GM12878 (cell line): ENCODE data around the gene C9. TPM values are rescaled to one million over a fixed set of nuclear protein-coding genes. Genes with fewer than 3 reads are reported as not detected.

Source experiments
- ATAC-seq: fragments of 200-7000 bp; cut with Tn5 transposase; 3 replicates; pipeline ENCODE4 v1.9.1; 2020; ENCODE audit warnings: mild to moderate bottlenecking, moderate library complexity
- BruUV-seq: library from RNA; stranded (reverse); fragments of 400-500 nt; replicated peaks from 2 replicates; lab custom pipeline; 2021; lab: Mats Ljungman, UMichigan
- CTCF ChIA-PET: fragments of 300-600 bp; sonication (Branson Sonifier 250); formaldehyde crosslinking; extraction: SDS; loops from one replicate; lab custom pipeline; 2021; ENCODE audit warnings: inconsistent platforms; lab: Yijun Ruan, JAX
- POLR2A ChIA-PET: fragments of 350-600 bp; formaldehyde crosslinking; extraction: SDS; loops from one replicate; lab custom pipeline; 2021; ENCODE audit warnings: inconsistent platforms; lab: Charles Lee
- RAD21 ChIA-PET: fragments of 300-600 bp; sonication (Branson Sonifier 250); formaldehyde crosslinking; loops from one replicate; lab custom pipeline; 2023; ENCODE audit warnings: antibody characterized with exemption; ENCODE audit not compliant: unreplicated experiment; lab: Charles Lee
- SMC1A ChIA-PET: fragments of 300-600 bp; sonication (Branson Sonifier 250); formaldehyde crosslinking; loops from one replicate; lab custom pipeline; 2023; ENCODE audit not compliant: unreplicated experiment, uncharacterized antibody; lab: Charles Lee
- DNase-seq: peaks from one replicate; pipeline ENCODE4 v3.0.0-alpha.2; 2011; ENCODE audit warnings: low read depth, low spot score
- FAIRE-seq: peaks from 3 replicates; lab custom pipeline; 2011; peaks lifted over from hg19 to GRCh38; lab: Jason Lieb, UNC
- H2AFZ ChIP-seq: 2 replicates; pipeline ENCODE4 v1.6.0; 2011; ENCODE audit warnings: low read depth, low read length, control low read depth; ENCODE audit not compliant: control insufficient read depth
- H3K27ac ChIP-seq: 2 replicates; pipeline ENCODE4 v1.5.1; 2011; ENCODE audit warnings: control low read depth; ENCODE audit not compliant: control insufficient read depth, insufficient read depth
- H3K27me3 ChIP-seq, 2 experiments: replicated peaks in 1 of 2; 2 replicates each; pipeline versions ENCODE4 v1.6.0 to v1.6.1; 2011; ENCODE audit warnings: low read length in 1 of 2; ENCODE audit not compliant: control insufficient read depth in 2 of 2, insufficient read depth in 2 of 2
- H3K36me3 ChIP-seq, 2 experiments: 2 replicates each; pipeline ENCODE4 v1.5.1; 2011; ENCODE audit warnings: low read length in 1 of 2; ENCODE audit not compliant: control insufficient read depth in 2 of 2, insufficient read depth in 2 of 2
- H3K4me1 ChIP-seq: 2 replicates; pipeline ENCODE4 v1.6.1; 2011; ENCODE audit warnings: mild to moderate bottlenecking, low read length, moderate library complexity, mixed read lengths; ENCODE audit not compliant: control insufficient read depth, insufficient read depth
- H3K4me2 ChIP-seq: 2 replicates; pipeline ENCODE4 v1.6.0; 2011; ENCODE audit warnings: control low read depth; ENCODE audit not compliant: control insufficient read depth, insufficient read depth
- H3K4me3 ChIP-seq: fragments of 200-600 bp; sonication (generic); 2 replicates; pipeline ENCODE4 v1.5.1; 2016
- H3K79me2 ChIP-seq: 2 replicates; pipeline ENCODE4 v1.6.0; 2011; ENCODE audit warnings: low read length; ENCODE audit not compliant: control insufficient read depth, insufficient read depth
- H3K9ac ChIP-seq: 2 replicates; pipeline ENCODE4 v1.8.0; 2011; ENCODE audit warnings: low read length, control low read depth, mixed read lengths; ENCODE audit not compliant: control insufficient read depth, insufficient read depth
- H3K9me3 ChIP-seq: replicated peaks from 3 replicates; pipeline ENCODE4 v1.5.1; 2011; ENCODE audit warnings: mild to moderate bottlenecking, low read length; ENCODE audit not compliant: control insufficient read depth, insufficient read depth
- H4K20me1 ChIP-seq: 2 replicates; pipeline ENCODE4 v1.6.0; 2011; ENCODE audit not compliant: control insufficient read depth, insufficient read depth
- BCL11A ChIP-seq: IDR thresholded peaks from 2 replicates; pipeline ENCODE4 v1.6.1; 2011; ENCODE audit warnings: low read depth, low read length
- EED ChIP-seq: sonication (generic); IDR thresholded peaks from 2 replicates; pipeline ENCODE4 v1.6.1; 2016; ENCODE audit warnings: antibody characterized with exemption, low read depth
- NFYA ChIP-seq: IDR thresholded peaks from 2 replicates; pipeline ENCODE4 v1.6.1; 2011; ENCODE audit warnings: low read depth, mild to moderate bottlenecking, low read length, improper control_type of control experiment, borderline replicate concordance
- NFYB ChIP-seq: IDR thresholded peaks from 2 replicates; pipeline ENCODE4 v1.6.1; 2011; ENCODE audit warnings: low read depth, mild to moderate bottlenecking, low read length, improper control_type of control experiment, moderate library complexity; ENCODE audit not compliant: insufficient read depth
- NKRF ChIP-seq: fragments of 450-650 bp; conservative IDR thresholded peaks from 2 replicates; pipeline ENCODE4 v1.6.1; 2017; ENCODE audit warnings: mild to moderate bottlenecking, moderate library complexity
- POLR2AphosphoS2 ChIP-seq: IDR thresholded peaks from 2 replicates; pipeline ENCODE4 v1.6.1; 2011; ENCODE audit warnings: low read depth, mild to moderate bottlenecking, low read length, improper control_type of control experiment, moderate library complexity
- RAD51 ChIP-seq: fragments of 450-650 bp; IDR thresholded peaks from 2 replicates; pipeline ENCODE4 v1.6.1; 2016; ENCODE audit warnings: moderate library complexity, mild to moderate bottlenecking, inconsistent platforms
- SIN3A ChIP-seq: IDR thresholded peaks from 2 replicates; pipeline ENCODE4 v1.6.1; 2012; ENCODE audit warnings: low read depth, low read length, improper control_type of control experiment
- SMAD5 ChIP-seq: IDR thresholded peaks from 2 replicates; pipeline ENCODE4 v1.6.1; 2016; ENCODE audit warnings: antibody characterized with exemption, low read depth
- SP1 ChIP-seq: IDR thresholded peaks from one replicate; pipeline ENCODE4 v1.6.1; 2011; ENCODE audit warnings: low read depth, low read length
- TBL1XR1 ChIP-seq: IDR thresholded peaks from 2 replicates; pipeline ENCODE4 v1.6.1; 2012; ENCODE audit warnings: low read depth, low read length, improper control_type of control experiment
- USF1 ChIP-seq: IDR thresholded peaks from 2 replicates; pipeline ENCODE4 v1.6.1; 2011; ENCODE audit warnings: borderline replicate concordance, low read depth, mild to moderate bottlenecking, moderate library complexity, mixed read lengths, low read length; ENCODE audit not compliant: insufficient read depth; ENCODE audit errors: extremely low read length
- YBX1 ChIP-seq: fragments of 450-650 bp; IDR thresholded peaks from 2 replicates; pipeline ENCODE4 v1.6.1; 2016; ENCODE audit warnings: antibody characterized with exemption
- ZBTB33 ChIP-seq: fragments of 450-650 bp; IDR thresholded peaks from 2 replicates; pipeline ENCODE4 v1.6.1; 2017; ENCODE audit warnings: mild to moderate bottlenecking
- ZNF217 ChIP-seq: fragments of 450-650 bp; IDR thresholded peaks from 2 replicates; pipeline ENCODE4 v1.6.1; 2017; ENCODE audit warnings: antibody characterized with exemption, mild to moderate bottlenecking
- ZNF384 ChIP-seq: IDR thresholded peaks from 2 replicates; pipeline ENCODE4 v1.6.1; 2012; ENCODE audit warnings: low read depth, mild to moderate bottlenecking, low read length, improper control_type of control experiment, borderline replicate concordance
- WGBS: methylation state at CpG from one replicate; pipeline ENCODE4 v1.1.6; 2016; ENCODE audit warnings: low lambda C conversion rate; ENCODE audit not compliant: insufficient replicate concordance, insufficient coverage; ENCODE audit errors: missing lambda C conversion rate; 5-methylcytosine and 5-hydroxymethylcytosine counted together
- in situ Hi-C: fragments of 300-500 bp; cut with MboI; formaldehyde crosslinking; loops from 9 replicates; pipeline ENCODE4 v1.14.3; 2018; ENCODE audit warnings: mixed read lengths
- intact Hi-C: fragments of 100-400 bp; cut with micrococcal nuclease; formaldehyde crosslinking; loops from one replicate; pipeline ENCODE4 v1.14.2; 2022; ENCODE audit not compliant: unreplicated experiment
- polyA plus RNA-seq, 11 experiments: library from polyadenylated mRNA; depleted of rRNA in 4 of 11; unstranded in 6 of 11; stranded (reverse) in 5 of 11; fragments of >200 nt; fragmentation: Nextera tagmentation in 4 of 11; fragmentation: Illumina TruSeq in 1 of 11; extraction: Ambion mirVana in 4 of 11; extraction: Trizol in 1 of 11; gene quantifications; 1 replicate in 1 of 11; 2 replicates in 10 of 11; pipeline versions ENCODE4 v1.2.1 to v1.2.3, GENCODE V29; 2011 to 2016; ENCODE audit warnings: inconsistent platforms in 2 of 11, missing spikeins in 2 of 11, low read depth in 1 of 11
- total RNA-seq, 4 experiments: library from RNA; depleted of rRNA in 3 of 4; stranded (reverse); fragments of >200 nt in 3 of 4; fragmentation: Illumina TruSeq in 1 of 4; extraction: Trizol in 1 of 4; gene quantifications; 2 replicates each; pipeline versions ENCODE4 v1.2.1 to v1.2.3, GENCODE V29; 2013 to 2021
- TF ChIP-seq, protein P1 (sequence below): fragments of 450-650 bp; IDR thresholded peaks from 2 replicates; pipeline ENCODE4 v1.6.1; 2016; ENCODE audit warnings: mild to moderate bottlenecking

The C9 gene
- total and polyA plus RNA-seq, 10 of the 15 experiments (the other 5 are each of a cell fraction or from before 2014, with no cell fraction given): 0.54 TPM; not detected in 9

- TF ChIP-seq ZBTB33 (no peak), SP1 (no peak), BCL11A (no peak), USF1 (no peak), NKRF (no peak), TBL1XR1 (no peak)
These were observed 46.8 kb upstream of the C9 start (continued) for GRCh38 chr5:39411061-39411460.

- Histone ChIP-seq H2AFZ (no peak overlapping the region), H3K9me3 (no peaks in the 10 kb centered on the region), H3K4me2 (no peak overlapping the region), H3K36me3 (no peaks in the 10 kb centered on the region), H3K27ac (no peak overlapping the region), H4K20me1 (no peaks in the 10 kb centered on the region), H3K4me1 (no peaks in the 10 kb centered on the region), H3K79me2 (no peaks in the 10 kb centered on the region), H3K9ac (no peak overlapping the region), H3K27me3 (no peaks in the 10 kb centered on the region), H3K4me3 (no peak overlapping the region)
- 0% methylated on average over 1 of the region's 1 CpG for WGBS
- intact Hi-C loops: no loop called here
- ATAC-seq (no peak), DNase-seq (no peak), FAIRE-seq (no peak)
- RAD21 ChIA-PET: no interaction called here
- in situ Hi-C loops: no loop called here
- no TSS peak for BruUV-seq
- POLR2A ChIA-PET: no interaction called here
- CTCF ChIA-PET: no interaction called here
- SMC1A ChIA-PET: no interaction called here
- TF ChIP-seq SMAD5: no peak
- no peak for TF ChIP-seq RAD51
- no peak for TF ChIP-seq ZNF384
- no peak for TF ChIP-seq YBX1
- no peak for TF ChIP-seq NFYA
- TF ChIP-seq ZNF217: no peak
- no peak for TF ChIP-seq SIN3A
- TF ChIP-seq EED: no peak
- TF ChIP-seq, protein P1, sequence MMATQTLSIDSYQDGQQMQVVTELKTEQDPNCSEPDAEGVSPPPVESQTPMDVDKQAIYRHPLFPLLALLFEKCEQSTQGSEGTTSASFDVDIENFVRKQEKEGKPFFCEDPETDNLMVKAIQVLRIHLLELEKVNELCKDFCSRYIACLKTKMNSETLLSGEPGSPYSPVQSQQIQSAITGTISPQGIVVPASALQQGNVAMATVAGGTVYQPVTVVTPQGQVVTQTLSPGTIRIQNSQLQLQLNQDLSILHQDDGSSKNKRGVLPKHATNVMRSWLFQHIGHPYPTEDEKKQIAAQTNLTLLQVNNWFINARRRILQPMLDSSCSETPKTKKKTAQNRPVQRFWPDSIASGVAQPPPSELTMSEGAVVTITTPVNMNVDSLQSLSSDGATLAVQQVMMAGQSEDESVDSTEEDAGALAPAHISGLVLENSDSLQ: no peak
- TF ChIP-seq POLR2AphosphoS2: no peak
- TF ChIP-seq NFYB: no peak
These were observed 44.7 kb upstream of the C9 start for GRCh38 chr5:39409033-39409432.
